Medulla oblongata (tissue), 1 donor: ENCODE results near the gene ARHGAP22.

Experiments
- DNase-seq: peaks from one replicate; pipeline ENCODE4 v3.0.0-alpha.2; 2015; ENCODE audit errors: extremely low spot score

ARHGAP22 gene

DNA sequence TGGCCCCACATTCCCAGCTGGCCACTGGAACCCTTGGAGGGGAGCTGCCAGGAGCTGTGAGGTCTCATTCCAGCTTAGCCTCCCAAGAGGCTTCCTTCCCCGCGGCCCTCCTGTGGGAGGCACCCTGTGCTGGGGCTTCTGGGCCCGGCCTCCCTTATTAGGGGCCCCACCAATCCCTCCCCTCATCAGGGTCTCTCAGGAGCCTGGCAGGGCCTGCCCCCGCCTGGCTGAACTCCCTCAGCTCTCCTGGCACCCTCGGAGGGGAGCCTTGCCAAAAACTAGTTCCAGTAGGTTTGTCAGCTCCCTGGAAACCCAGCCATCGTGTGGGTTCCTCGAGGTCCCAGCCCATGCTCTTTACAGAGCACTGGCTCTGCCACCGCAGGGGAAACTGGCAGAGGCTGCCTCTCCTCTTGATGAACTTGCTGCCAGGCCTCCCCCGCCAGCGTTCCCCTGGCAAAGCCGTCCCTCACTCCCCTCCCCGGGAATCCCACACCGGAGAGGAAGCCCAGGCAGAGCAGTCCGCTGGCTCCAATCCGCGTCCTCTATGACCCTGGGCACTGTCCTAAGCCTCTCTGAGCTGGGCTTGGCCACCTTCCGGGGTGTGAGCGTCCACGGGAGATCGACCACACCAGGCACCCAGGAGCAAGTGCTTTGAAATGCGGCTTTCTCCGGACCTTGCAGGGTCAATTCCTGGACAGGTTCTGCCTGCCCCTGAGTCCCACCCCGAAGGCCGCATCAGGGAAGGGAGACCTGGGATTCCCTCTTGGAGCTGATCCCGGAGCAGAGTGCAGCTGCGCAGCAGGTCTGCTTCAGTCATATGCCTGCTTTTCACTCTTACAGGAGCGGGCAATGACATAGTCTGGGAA, 139.8 kb downstream of the ARHGAP22 start:
- peak; percentile 75 for DNase-seq

DNA sequence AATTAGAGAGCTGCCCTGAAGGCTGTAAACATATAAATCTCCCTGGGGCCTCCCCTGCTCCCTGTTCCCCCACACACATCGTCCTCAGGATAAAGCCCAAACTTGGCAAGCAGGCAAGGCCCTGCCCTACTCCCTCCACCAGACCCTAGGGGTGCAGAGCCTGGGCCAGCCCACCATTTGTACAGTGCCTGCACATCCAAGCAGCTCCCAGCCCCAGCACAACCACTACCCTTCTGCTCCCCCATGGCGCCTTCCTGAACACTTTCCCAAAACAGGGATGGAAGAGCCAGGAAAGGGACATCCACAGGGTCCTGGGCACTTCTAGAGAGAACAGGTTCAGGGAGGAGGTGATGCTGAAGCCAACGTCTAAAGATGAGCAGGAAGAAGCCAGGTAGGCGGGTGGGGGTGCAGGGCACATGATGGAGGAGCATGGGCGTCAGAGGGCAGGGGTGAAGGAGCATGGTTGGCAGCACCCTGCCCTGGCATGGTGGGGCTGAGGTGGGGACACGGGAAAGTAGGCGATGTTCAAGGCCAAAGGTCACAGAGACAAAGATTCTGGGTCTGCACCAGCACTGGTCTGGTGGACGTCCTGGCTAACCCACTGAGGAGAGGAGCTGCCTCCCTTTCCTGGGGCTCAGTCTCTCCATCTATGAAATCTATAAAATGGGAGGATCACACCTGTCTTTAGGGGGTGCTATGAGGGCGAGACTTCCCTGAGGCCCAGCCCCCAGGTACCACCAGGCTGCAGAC, 140.6 kb downstream of the ARHGAP22 start:
- DNase-seq = no peak

GRCh38 chr10:48463318-48464003, 141.4 kb downstream of the ARHGAP22 start:
- DNase-seq = peak; percentile 29

- no peak for DNase-seq
Measured at GRCh38 chr10:48462482-48463020, 142.3 kb downstream of the ARHGAP22 start.

GRCh38 chr10:48461623-48462481, 143.0 kb downstream of the ARHGAP22 start:
- no peak for DNase-seq

DNA sequence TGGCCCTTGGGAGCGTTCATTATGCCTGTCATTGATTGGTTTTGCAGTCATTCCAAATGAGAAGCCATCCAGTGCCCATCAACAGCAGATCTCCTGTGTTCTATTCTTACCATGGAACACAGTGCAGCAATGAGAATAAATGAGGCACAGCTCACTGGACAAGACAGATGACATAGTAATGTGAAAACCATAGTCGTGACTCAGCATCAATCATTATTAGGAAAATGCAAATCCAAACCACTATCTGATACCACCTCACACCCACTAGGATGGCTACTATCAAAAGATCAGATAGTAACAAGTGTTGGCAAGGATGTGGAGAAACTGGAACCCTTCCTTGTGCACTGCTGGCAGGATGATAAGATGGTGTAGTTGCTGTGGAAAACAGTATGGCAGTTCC, 144.7 kb downstream of the ARHGAP22 start:
- DNase-seq = no peak

- DNase-seq = no peak
Measured at GRCh38 chr10:48459270-48460150, 145.4 kb downstream of the ARHGAP22 start.

DNA sequence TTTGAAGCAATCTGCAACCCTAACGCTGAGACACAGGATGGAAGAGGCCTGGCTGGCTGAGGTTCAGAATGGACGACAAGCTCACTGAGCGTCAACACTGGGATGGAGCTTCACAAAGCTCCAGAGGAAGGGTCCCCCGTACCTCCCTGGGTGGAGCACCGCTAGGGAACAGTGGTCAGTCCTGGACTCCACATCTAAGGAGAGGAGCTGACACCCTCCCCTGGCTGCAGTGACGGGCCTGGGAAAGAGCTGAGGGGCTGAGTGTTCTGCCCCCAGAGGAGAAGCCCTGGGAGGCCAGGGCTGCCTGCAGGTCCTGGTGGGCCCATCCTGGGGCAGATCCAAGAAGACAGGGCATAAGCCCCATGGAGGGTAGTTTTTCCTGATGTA, 146.2 kb downstream of the ARHGAP22 start:
- DNase-seq = no peak

DNA sequence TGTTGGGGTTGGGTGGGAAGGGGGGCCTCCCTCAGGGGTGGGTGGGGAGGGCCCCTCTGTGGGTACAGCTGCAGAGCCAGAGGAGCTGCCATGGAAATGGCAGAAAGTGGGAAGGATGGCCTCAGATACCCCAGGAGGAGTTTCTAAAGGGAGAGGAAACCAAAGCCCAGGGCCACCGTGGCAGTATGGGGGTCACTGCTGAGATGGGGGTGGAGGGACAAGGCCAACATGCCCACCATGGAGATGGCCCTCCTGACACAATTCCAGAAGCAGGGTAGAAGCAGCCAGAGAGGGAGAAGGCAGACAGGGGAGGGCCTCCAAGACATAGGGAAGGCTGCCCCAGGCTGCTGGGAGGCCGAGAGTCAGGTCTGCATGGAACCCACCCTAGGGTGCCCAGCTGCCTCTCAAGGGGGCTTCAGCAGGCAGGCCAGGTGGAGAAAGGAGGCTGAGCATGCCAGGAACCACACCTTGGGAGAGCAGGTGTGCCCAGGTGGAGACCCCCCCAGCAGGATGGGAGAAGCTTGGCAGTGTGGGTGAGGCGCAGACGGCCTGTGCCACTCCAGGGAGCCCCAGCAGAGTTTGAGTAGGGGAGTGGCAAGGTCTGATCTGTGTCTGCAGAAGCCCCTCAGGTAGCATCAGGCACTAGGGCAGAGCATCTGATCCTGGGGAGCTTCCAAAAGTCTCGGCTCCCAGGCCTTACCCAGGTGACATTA, 146.8 kb downstream of the ARHGAP22 start:
- DNase-seq = no peak

DNA sequence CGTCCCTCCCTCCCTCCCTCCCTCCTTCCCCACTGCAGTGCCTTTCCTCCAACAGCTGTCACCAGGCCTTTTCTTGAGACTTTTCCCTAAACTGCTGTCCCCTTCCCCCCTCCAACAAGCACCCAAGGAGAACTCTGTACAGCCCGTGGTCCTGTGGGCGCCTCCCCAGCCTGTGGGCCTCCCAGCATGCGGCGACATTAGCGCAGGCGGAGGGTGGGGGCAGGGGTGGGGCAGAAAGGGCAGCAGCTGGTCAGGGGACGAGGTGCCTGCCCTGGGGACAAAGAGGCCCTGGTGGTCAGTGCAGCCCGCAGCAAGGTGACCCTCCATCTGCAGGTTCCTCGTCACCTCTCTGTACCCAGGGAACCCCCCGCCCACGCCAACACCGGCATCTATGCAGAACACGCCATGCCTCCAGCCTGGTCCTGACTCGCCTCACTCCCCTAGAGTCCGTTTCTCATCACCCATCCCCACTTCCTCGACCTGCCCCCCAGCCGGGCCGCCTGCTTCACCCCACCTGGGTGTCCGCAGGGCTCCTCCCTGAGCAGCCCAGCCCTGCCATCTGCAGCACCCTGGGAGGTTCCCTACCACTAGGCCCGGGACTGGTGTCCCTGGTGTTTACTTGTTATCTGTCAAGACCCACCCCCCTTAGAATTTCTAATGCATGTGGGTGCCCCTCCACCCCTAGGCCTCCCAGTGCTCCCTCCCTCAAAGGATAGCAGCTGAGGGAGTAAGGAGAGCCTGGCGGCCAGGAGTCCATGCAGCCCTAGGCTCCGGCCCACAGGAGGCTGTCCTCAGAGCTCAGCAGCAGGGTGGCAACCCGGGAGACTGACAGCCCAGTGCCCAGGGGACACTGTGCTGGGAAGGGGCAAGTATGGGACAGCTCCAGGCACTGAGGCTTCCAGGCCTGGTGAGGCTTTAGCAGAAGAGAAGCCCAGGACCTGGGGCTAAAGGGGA, 147.8 kb downstream of the ARHGAP22 start:
- DNase-seq = no peak

GRCh38 chr10:48456361-48456804, 148.5 kb downstream of the ARHGAP22 start:
- peak; percentile 82 for DNase-seq

DNA sequence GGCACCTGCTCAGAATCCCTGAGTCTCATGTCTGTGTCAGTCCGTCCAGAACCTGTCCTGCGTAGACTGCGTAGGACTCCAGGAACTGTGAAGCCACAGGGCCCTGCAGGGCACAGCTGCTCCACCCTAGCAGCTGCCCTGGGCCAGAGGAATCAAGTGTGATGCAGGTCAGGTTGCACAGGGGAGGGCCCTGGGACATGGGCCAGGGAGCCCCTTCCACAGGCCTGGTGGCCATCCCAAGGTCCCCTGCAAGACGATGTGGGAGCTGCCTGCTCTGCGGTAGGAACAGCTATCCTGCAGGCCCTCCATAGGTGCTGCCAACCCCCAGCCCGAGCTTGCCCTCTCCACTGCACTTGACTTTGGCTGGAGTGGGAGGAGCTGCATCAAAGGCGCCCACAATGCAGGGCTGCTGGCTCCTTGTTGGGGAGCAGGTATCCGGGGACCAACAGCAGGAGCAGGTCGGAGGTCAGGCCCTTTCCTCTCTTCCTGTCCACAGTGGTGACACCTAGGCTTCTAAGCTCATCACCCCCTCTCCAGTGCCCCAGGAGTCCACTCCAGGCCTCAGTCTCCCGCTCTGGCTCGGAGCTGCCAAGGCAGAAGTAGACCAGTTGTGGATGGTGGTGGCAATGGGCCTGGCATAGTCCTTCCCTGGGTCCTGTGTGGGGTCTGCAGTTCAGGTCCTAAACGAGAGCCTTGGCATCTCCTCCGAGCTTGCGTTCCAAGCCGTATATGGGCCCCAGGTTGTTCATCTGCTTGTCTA, 149.3 kb downstream of the ARHGAP22 start:
- no peak for DNase-seq

- DNase-seq = no peak
Measured at GRCh38 chr10:48455055-48455391, 149.8 kb downstream of the ARHGAP22 start.

DNA sequence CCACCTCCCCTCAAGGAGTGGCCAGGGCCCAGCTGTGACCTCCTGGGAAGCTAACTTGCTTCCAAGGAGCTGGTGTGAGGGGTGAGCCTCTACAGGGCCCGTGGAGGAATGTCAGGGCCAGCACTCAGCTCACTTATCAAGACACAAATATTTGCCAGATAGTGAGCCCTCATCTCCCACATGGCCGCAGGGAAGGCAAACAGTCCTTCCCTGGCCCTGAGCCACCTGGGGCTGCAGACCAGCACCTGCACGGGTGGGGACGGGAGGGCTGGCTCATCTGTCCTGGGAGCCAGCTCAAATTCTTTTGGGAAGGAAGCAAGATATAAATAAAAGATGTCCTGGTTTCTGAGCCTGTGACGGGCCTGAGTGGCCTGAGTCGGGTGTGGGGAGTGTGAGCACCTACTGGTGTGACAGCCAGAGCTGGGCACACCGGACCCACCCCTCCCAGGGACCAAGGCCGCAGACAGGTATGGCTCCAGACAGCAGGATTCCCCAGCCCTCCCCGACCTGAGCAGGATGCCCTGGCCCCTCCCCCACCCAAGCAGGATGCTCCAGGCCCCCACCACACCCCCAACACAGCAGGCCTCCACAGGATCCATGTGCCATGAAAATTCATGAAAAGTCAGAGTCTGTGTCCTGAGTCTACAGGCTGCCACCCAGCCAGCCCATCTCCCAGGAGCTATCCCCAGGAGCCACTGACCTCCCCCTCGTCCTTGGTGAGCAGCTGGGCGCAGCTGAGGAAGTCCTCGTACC, 150.4 kb downstream of the ARHGAP22 start:
- DNase-seq = no peak

GRCh38 chr10:48453451-48454301, 151.2 kb downstream of the ARHGAP22 start:
- DNase-seq = no peak

- DNase-seq = no peak
Measured at GRCh38 chr10:48452879-48453412, 151.9 kb downstream of the ARHGAP22 start.
